IPS-15b (cell line): ENCODE data around the gene TTC16.

Experiments used
- H3K27me3 ChIP-seq: one replicate; pipeline ENCODE4 v1.6.1; 2013; ENCODE audit warnings: low read length; ENCODE audit not compliant: control insufficient read depth, insufficient read depth
- H3K36me3 ChIP-seq: one replicate; pipeline ENCODE4 v1.6.1; 2013; ENCODE audit warnings: low read length; ENCODE audit not compliant: control insufficient read depth, insufficient read depth
- H3K4me1 ChIP-seq: one replicate; pipeline ENCODE4 v1.6.1; 2013; ENCODE audit warnings: mild to moderate bottlenecking, low read length; ENCODE audit not compliant: control insufficient read depth, insufficient read depth
- H3K4me3 ChIP-seq: one replicate; pipeline ENCODE4 v1.5.1; 2013; ENCODE audit warnings: low read depth, low read length
- H3K9ac ChIP-seq: one replicate; pipeline ENCODE4 v1.6.1; 2013; ENCODE audit warnings: low read depth, mild to moderate bottlenecking, low read length
- H3K9me3 ChIP-seq: one replicate; pipeline ENCODE4 v1.6.1; 2013; ENCODE audit warnings: mild to moderate bottlenecking, low read length; ENCODE audit not compliant: control insufficient read depth, insufficient read depth

The TTC16 gene

GRCh38 chr9:127686461-127687393 is 29.2 kb upstream of the TTC16 start:
- Histone ChIP-seq H3K36me3 (peaks cover 7% of the 10 kb centered on the region), H3K4me3 (no peak overlapping the region), H3K27me3 (no peaks in the 10 kb centered on the region), H3K9me3 (no peaks in the 10 kb centered on the region), H3K4me1 (no peaks in the 10 kb centered on the region), H3K9ac (no peak overlapping the region)

- no peaks in the 10 kb centered on the region for H3K36me3 ChIP-seq
- no peaks in the 10 kb centered on the region for H3K27me3 ChIP-seq
- no peak overlapping the region for H3K9ac ChIP-seq
- H3K4me1 ChIP-seq: no peaks in the 10 kb centered on the region
- no peak overlapping the region for H3K4me3 ChIP-seq
- H3K9me3 ChIP-seq: no peaks in the 10 kb centered on the region
These were observed 26.4 kb upstream of the TTC16 start for GRCh38 chr9:127689329-127690000.

- no peak overlapping the region for H3K4me3 ChIP-seq
- H3K9ac ChIP-seq: no peak overlapping the region
- H3K36me3 ChIP-seq: no peaks in the 10 kb centered on the region
- no peaks in the 10 kb centered on the region for H3K27me3 ChIP-seq
- no peaks in the 10 kb centered on the region for H3K4me1 ChIP-seq
- no peaks in the 10 kb centered on the region for H3K9me3 ChIP-seq
These were observed 25.1 kb upstream of the TTC16 start for GRCh38 chr9:127690735-127691134.

DNA sequence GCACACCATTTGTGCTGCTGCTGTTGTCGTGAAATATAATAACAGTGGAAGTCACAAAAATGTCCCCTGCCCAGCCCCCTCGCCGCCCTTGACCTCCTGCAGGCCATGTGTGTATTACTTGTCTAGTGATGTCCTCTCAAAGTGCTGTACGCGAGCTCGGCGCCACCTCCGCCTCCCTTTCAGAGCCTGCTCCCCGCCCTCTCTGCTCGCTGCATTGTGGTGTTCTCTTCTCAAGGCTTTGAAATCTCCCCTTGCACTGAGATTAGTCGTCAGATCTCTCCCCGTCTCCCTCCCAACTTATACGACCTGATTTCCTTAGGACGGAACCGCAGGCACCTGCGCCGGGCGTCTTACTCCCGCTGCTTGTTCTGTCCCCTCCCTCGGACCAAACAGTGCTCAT is 23.8 kb upstream of the TTC16 start:
- H3K9me3 ChIP-seq: no peaks in the 10 kb centered on the region
- H3K4me3 ChIP-seq: no peak overlapping the region
- H3K9ac ChIP-seq: no peak overlapping the region
- H3K4me1 ChIP-seq: no peaks in the 10 kb centered on the region
- H3K36me3 ChIP-seq: no peaks in the 10 kb centered on the region
- H3K27me3 ChIP-seq: no peaks in the 10 kb centered on the region

DNA sequence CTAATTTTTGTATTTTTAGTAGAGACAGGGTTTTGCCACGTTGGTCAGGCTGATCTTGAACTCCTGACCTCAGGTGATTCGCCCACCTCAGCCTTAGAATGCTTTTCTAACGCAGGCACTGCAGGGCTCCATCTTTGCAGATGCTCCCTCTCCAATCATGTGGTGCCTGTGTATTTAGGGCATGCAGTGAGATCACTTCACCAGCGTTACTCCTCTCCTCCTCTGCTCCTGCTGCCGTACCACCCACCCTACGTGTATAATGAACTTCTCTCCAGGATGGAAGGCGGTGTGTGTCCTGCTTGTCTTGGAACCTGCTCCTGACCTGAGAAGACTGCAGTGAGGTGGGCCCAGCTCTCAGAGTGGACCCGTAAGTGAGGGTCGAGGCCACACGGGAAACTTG is 22.7 kb upstream of the TTC16 start:
- no peaks in the 10 kb centered on the region for H3K36me3 ChIP-seq

DNA sequence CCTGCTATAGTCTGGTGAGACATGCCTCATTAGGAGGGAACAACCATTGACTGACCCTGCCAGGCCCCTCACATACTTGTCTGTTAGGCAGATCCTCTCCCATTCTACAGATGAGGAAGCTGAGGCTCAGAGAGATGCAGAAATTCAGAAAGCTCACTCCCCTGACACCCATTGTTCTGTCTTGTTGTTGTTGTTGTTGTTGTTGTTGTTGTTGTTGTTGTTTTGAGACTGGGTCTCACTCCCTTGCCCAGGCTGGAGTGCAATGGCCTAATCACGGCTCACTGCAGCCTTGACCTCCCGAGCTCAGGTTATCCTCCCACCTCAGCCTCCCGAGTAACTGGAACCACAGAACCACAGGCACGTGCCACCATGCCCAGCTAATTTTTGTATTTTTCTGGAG is 22.2 kb upstream of the TTC16 start:
- Histone ChIP-seq H3K9ac (no peak overlapping the region), H3K36me3 (no peaks in the 10 kb centered on the region), H3K4me1 (no peaks in the 10 kb centered on the region), H3K9me3 (no peaks in the 10 kb centered on the region), H3K27me3 (no peaks in the 10 kb centered on the region), H3K4me3 (no peak overlapping the region)

More for the DNA sequence above, 22.7 kb upstream of the TTC16 start:
- Histone ChIP-seq H3K27me3 (no peaks in the 10 kb centered on the region), H3K4me1 (no peaks in the 10 kb centered on the region), H3K4me3 (no peak overlapping the region), H3K9me3 (no peaks in the 10 kb centered on the region), H3K9ac (no peak overlapping the region)

GRCh38 chr9:127694890-127695720 is 20.8 kb upstream of the TTC16 start:
- H3K4me1 ChIP-seq: peaks cover 2% of the 10 kb centered on the region
- no peaks in the 10 kb centered on the region for H3K36me3 ChIP-seq
- H3K9me3 ChIP-seq: no peaks in the 10 kb centered on the region
- H3K27me3 ChIP-seq: no peaks in the 10 kb centered on the region
- H3K4me3 ChIP-seq: no peak overlapping the region
- H3K9ac ChIP-seq: no peak overlapping the region

DNA sequence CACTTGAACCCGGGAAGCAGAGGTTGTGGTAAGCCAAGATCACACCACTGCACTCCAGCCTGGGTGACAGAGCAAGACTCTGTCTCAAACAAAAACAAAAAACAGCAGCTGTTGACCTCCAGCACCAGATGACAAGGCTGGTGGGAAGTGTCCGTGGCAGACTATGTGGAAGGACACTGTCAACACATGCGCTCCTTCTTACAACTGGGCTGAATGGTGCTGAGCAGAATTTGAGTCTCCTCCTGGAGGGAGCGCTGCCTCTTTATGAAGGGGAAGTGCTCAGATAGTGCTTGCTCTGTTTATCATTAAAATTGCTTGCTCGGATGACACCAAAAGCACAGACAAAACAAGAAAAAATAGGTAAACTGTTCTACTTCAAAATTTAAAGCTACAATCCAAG is 18.3 kb upstream of the TTC16 start:
- peaks cover 2% of the 10 kb centered on the region for H3K4me1 ChIP-seq
- H3K4me3 ChIP-seq: no peak overlapping the region
- H3K9ac ChIP-seq: no peak overlapping the region
- H3K9me3 ChIP-seq: no peaks in the 10 kb centered on the region
- H3K27me3 ChIP-seq: no peaks in the 10 kb centered on the region
- H3K36me3 ChIP-seq: no peaks in the 10 kb centered on the region

GRCh38 chr9:127698386-127698785 is 17.5 kb upstream of the TTC16 start:
- H3K4me3 ChIP-seq: no peak overlapping the region
- H3K27me3 ChIP-seq: no peaks in the 10 kb centered on the region
- H3K4me1 ChIP-seq: peaks cover 2% of the 10 kb centered on the region
- no peak overlapping the region for H3K9ac ChIP-seq
- H3K36me3 ChIP-seq: no peaks in the 10 kb centered on the region
- H3K9me3 ChIP-seq: no peaks in the 10 kb centered on the region

GRCh38 chr9:127698985-127699670 is 16.8 kb upstream of the TTC16 start:
- Histone ChIP-seq H3K9me3 (no peaks in the 10 kb centered on the region), H3K36me3 (no peaks in the 10 kb centered on the region), H3K4me1 (peaks cover 2% of the 10 kb centered on the region), H3K4me3 (peak overlapping the region; percentile 52), H3K27me3 (no peaks in the 10 kb centered on the region), H3K9ac (peak overlapping the region; percentile 70)

- Histone ChIP-seq H3K4me3 (no peak overlapping the region), H3K9me3 (no peaks in the 10 kb centered on the region), H3K27me3 (no peaks in the 10 kb centered on the region), H3K4me1 (peaks cover 2% of the 10 kb centered on the region), H3K36me3 (no peaks in the 10 kb centered on the region), H3K9ac (no peak overlapping the region)
These were observed 15.7 kb upstream of the TTC16 start for GRCh38 chr9:127700140-127700539.
